ENCODE data around the gene DAAM2.

Gene DAAM2

GRCh38 chr6:39867592-39867991, 75.4 kb downstream of the DAAM2 start:
- Mint-ChIP-seq H3K4me3 (no peak overlapping the region), H3K4me1 (no peaks in the 10 kb centered on the region), H3K36me3 (no peaks in the 10 kb centered on the region), H3K9me3 (no peaks in the 10 kb centered on the region), H3K27ac (no peak overlapping the region)
- DNase-seq (ENCODE audit: low spot score in 2 of 2) (no peak), ATAC-seq (no peak)

- Mint-ChIP-seq H3K36me3 (no peaks in the 10 kb centered on the region), H3K4me3 (no peak overlapping the region), H3K27ac (no peak overlapping the region), H3K9me3 (no peaks in the 10 kb centered on the region), H3K4me1 (no peaks in the 10 kb centered on the region)
- DNase-seq (ENCODE audit: low spot score in 2 of 2), result no peak
- ATAC-seq, result no peak
These were observed 78.8 kb downstream of the DAAM2 start for GRCh38 chr6:39870950-39871349.

- Mint-ChIP-seq H3K9me3 (no peaks in the 10 kb centered on the region), H3K4me1 (no peaks in the 10 kb centered on the region), H3K27ac (no peak overlapping the region), H3K36me3 (no peaks in the 10 kb centered on the region), H3K4me3 (no peak overlapping the region)
- ATAC-seq (no peak), DNase-seq (ENCODE audit: low spot score in 2 of 2) (no peak)
These were observed 81.3 kb downstream of the DAAM2 start for GRCh38 chr6:39873439-39873838.

GRCh38 chr6:39876111-39876510, 83.9 kb downstream of the DAAM2 start:
- no peaks in the 10 kb centered on the region for H3K9me3 Mint-ChIP-seq
- no peaks in the 10 kb centered on the region for H3K4me1 Mint-ChIP-seq
- H3K4me3 Mint-ChIP-seq, result no peak overlapping the region
- DNase-seq (ENCODE audit: low spot score in 2 of 2), result no peak
- no peaks in the 10 kb centered on the region for H3K36me3 Mint-ChIP-seq
- no peak for ATAC-seq
- no peak overlapping the region for H3K27ac Mint-ChIP-seq

- no peak for DNase-seq (ENCODE audit: low spot score in 2 of 2)
- ATAC-seq, result no peak
- Mint-ChIP-seq H3K36me3 (no peaks in the 10 kb centered on the region), H3K9me3 (no peaks in the 10 kb centered on the region), H3K27ac (no peak overlapping the region), H3K4me3 (no peak overlapping the region), H3K4me1 (no peaks in the 10 kb centered on the region)
These were observed 84.7 kb downstream of the DAAM2 start for GRCh38 chr6:39876826-39877225.

- H3K4me1 Mint-ChIP-seq, result no peaks in the 10 kb centered on the region
- no peak overlapping the region for H3K4me3 Mint-ChIP-seq
These were observed 87.4 kb downstream of the DAAM2 start for GRCh38 chr6:39879535-39879934.

GRCh38 chr6:39880594-39880993, 88.4 kb downstream of the DAAM2 start:
- no peak for ATAC-seq
- Mint-ChIP-seq H3K9me3 (no peaks in the 10 kb centered on the region), H3K4me3 (no peak overlapping the region)

More at GRCh38 chr6:39879535-39879934, 87.4 kb downstream of the DAAM2 start:
- ATAC-seq (no peak), DNase-seq (ENCODE audit: low spot score in 2 of 2) (no peak)
- no peaks in the 10 kb centered on the region for H3K9me3 Mint-ChIP-seq
- no peaks in the 10 kb centered on the region for H3K36me3 Mint-ChIP-seq
- H3K27ac Mint-ChIP-seq, result no peak overlapping the region

GRCh38 chr6:39881851-39882530, 89.8 kb downstream of the DAAM2 start:
- ATAC-seq, result no peak
- Mint-ChIP-seq H3K4me3 (no peak overlapping the region), H3K36me3 (no peaks in the 10 kb centered on the region), H3K27ac (peak overlapping the region; percentile 41), H3K4me1 (no peaks in the 10 kb centered on the region), H3K9me3 (no peaks in the 10 kb centered on the region)
- no peak for DNase-seq (ENCODE audit: low spot score in 2 of 2)

More at GRCh38 chr6:39880594-39880993, 88.4 kb downstream of the DAAM2 start:
- no peak for DNase-seq (ENCODE audit: low spot score in 2 of 2)
- H3K36me3 Mint-ChIP-seq, result no peaks in the 10 kb centered on the region
- H3K27ac Mint-ChIP-seq, result no peak overlapping the region
- H3K4me1 Mint-ChIP-seq, result no peaks in the 10 kb centered on the region

GRCh38 chr6:39882531-39882899, 90.3 kb downstream of the DAAM2 start:
- H3K4me3 Mint-ChIP-seq, result no peak overlapping the region
- H3K36me3 Mint-ChIP-seq, result no peaks in the 10 kb centered on the region
- H3K9me3 Mint-ChIP-seq, result no peaks in the 10 kb centered on the region
- H3K27ac Mint-ChIP-seq, result peak overlapping the region; percentile 41
- no peaks in the 10 kb centered on the region for H3K4me1 Mint-ChIP-seq
- no peak for DNase-seq (ENCODE audit: low spot score in 2 of 2)
- ATAC-seq, result no peak

GRCh38 chr6:39884696-39885095, 92.5 kb downstream of the DAAM2 start:
- DNase-seq (ENCODE audit: low spot score in 2 of 2), result no peak
- no peak overlapping the region for H3K4me3 Mint-ChIP-seq
- no peaks in the 10 kb centered on the region for H3K9me3 Mint-ChIP-seq
- no peaks in the 10 kb centered on the region for H3K4me1 Mint-ChIP-seq
- ATAC-seq, result no peak
- H3K36me3 Mint-ChIP-seq, result no peaks in the 10 kb centered on the region
- H3K27ac Mint-ChIP-seq, result no peak overlapping the region

- H3K27ac Mint-ChIP-seq, result no peak overlapping the region
- H3K36me3 Mint-ChIP-seq, result no peaks in the 10 kb centered on the region
- H3K9me3 Mint-ChIP-seq, result no peaks in the 10 kb centered on the region
- ATAC-seq (no peak), DNase-seq (ENCODE audit: low spot score in 2 of 2) (no peak)
- no peak overlapping the region for H3K4me3 Mint-ChIP-seq
- H3K4me1 Mint-ChIP-seq, result no peaks in the 10 kb centered on the region
These were observed 93.5 kb downstream of the DAAM2 start for GRCh38 chr6:39885691-39886090.

- no peaks in the 10 kb centered on the region for H3K36me3 Mint-ChIP-seq
- no peak overlapping the region for H3K27ac Mint-ChIP-seq
- no peak overlapping the region for H3K4me3 Mint-ChIP-seq
These were observed 94.7 kb downstream of the DAAM2 start for GRCh38 chr6:39886871-39887270.

GRCh38 chr6:39887692-39888450, 95.7 kb downstream of the DAAM2 start:
- H3K4me3 Mint-ChIP-seq, result no peak overlapping the region
- ATAC-seq (no peak), DNase-seq (ENCODE audit: low spot score in 2 of 2) (no peak)
- H3K9me3 Mint-ChIP-seq, result no peaks in the 10 kb centered on the region
- H3K4me1 Mint-ChIP-seq, result no peaks in the 10 kb centered on the region
- no peak overlapping the region for H3K27ac Mint-ChIP-seq
- no peaks in the 10 kb centered on the region for H3K36me3 Mint-ChIP-seq

More at GRCh38 chr6:39886871-39887270, 94.7 kb downstream of the DAAM2 start:
- DNase-seq (ENCODE audit: low spot score in 2 of 2) (no peak), ATAC-seq (no peak)
- H3K9me3 Mint-ChIP-seq, result no peaks in the 10 kb centered on the region
- no peaks in the 10 kb centered on the region for H3K4me1 Mint-ChIP-seq

GRCh38 chr6:39889229-39889628, 97.1 kb downstream of the DAAM2 start:
- no peaks in the 10 kb centered on the region for H3K36me3 Mint-ChIP-seq
- no peak overlapping the region for H3K27ac Mint-ChIP-seq
- DNase-seq (ENCODE audit: low spot score in 2 of 2) (no peak), ATAC-seq (no peak)
- H3K9me3 Mint-ChIP-seq, result no peaks in the 10 kb centered on the region
- no peaks in the 10 kb centered on the region for H3K4me1 Mint-ChIP-seq
- no peak overlapping the region for H3K4me3 Mint-ChIP-seq

GRCh38 chr6:39891353-39891752, 99.2 kb downstream of the DAAM2 start:
- H3K9me3 Mint-ChIP-seq, result no peaks in the 10 kb centered on the region
- ATAC-seq, result no peak
- no peak overlapping the region for H3K27ac Mint-ChIP-seq
- no peaks in the 10 kb centered on the region for H3K36me3 Mint-ChIP-seq
- no peak for DNase-seq (ENCODE audit: low spot score in 2 of 2)
- H3K4me3 Mint-ChIP-seq, result no peak overlapping the region
- H3K4me1 Mint-ChIP-seq, result no peaks in the 10 kb centered on the region

GRCh38 chr6:39891976-39892375, 99.8 kb downstream of the DAAM2 start:
- no peak for DNase-seq (ENCODE audit: low spot score in 2 of 2)
- Mint-ChIP-seq H3K4me1 (no peaks in the 10 kb centered on the region), H3K4me3 (no peak overlapping the region), H3K27ac (no peak overlapping the region), H3K36me3 (no peaks in the 10 kb centered on the region), H3K9me3 (no peaks in the 10 kb centered on the region)
- ATAC-seq, result no peak
